Memory B cell (primary cell): ENCODE results near the gene POPDC3.

ENCODE experiments used
- ATAC-seq: fragments of 150-1000 bp; cut with Tn5 transposase; 2 replicates; pipeline ENCODE4 v1.10.0; 2021; ENCODE audit warnings: low read depth, mild to moderate bottlenecking, moderate library complexity
- DNase-seq, 2 donors: peaks; one replicate each; pipeline ENCODE4 v3.0.0; 2022; ENCODE audit warnings: low spot score in 2 of 2
- H3K27ac Mint-ChIP-seq: one replicate; pipeline ENCODE4 v1.8.0; 2022; ENCODE audit warnings: mild to moderate bottlenecking, moderate library complexity, mixed read lengths
- H3K27me3 Mint-ChIP-seq: one replicate; pipeline ENCODE4 v1.8.0; 2022; ENCODE audit warnings: mixed read lengths
- H3K36me3 Mint-ChIP-seq: one replicate; pipeline ENCODE4 v1.8.0; 2022; ENCODE audit warnings: mild to moderate bottlenecking, mixed read lengths
- H3K4me1 Mint-ChIP-seq: one replicate; pipeline ENCODE4 v1.8.0; 2022; ENCODE audit warnings: mixed read lengths
- H3K4me3 Mint-ChIP-seq: one replicate; pipeline ENCODE4 v1.8.0; 2022; ENCODE audit warnings: mild to moderate bottlenecking, moderate library complexity, mixed read lengths
- H3K9me3 Mint-ChIP-seq: one replicate; pipeline ENCODE4 v1.8.0; 2022; ENCODE audit warnings: mixed read lengths

POPDC3 gene

DNA sequence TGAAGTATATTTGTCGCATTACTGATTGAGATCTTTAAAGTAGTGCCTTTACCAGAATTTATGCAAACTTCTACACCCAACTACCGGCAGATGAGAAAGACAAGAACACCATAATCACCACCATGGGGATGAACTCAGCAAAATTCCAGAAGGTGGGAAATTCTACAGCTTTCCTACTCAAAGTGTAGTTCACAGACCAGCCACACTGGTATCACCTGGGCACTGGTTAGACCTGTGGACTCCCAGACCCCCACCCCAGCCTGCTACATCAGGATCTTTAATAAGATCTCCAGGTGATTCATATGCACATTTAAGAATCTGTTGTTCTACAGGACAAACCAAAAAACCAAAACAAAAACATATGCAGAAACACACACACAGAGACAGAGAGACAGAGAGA lies 67.9 kb downstream of the POPDC3 start:
- Mint-ChIP-seq H3K27me3 (peaks cover 12% of the 10 kb centered on the region), H3K4me1 (no peaks in the 10 kb centered on the region), H3K9me3 (no peaks in the 10 kb centered on the region), H3K36me3 (no peaks in the 10 kb centered on the region), H3K4me3 (no peak overlapping the region), H3K27ac (no peak overlapping the region)
- no peak for DNase-seq
- no peak for ATAC-seq

DNA sequence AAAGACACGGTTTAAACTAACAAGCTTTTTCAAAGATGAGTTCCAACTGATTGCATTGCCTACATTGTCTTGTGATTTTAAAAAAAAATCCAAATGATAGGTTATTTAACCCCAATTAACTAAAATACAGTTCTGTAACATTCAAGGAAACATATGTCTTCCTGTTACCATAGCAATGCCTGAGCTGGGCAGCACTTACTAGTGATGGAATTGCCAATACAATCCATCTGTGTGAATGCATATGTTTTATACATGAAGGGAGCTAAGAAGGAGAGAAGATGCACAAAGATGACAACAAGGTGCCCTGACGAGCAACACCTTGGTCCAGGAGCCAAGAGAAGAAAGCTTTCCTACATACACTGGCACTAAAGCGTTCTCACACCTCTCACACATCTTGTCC lies 68.7 kb downstream of the POPDC3 start:
- DNase-seq (no peak), ATAC-seq (no peak)
- H3K36me3 Mint-ChIP-seq, result no peaks in the 10 kb centered on the region
- no peaks in the 10 kb centered on the region for H3K9me3 Mint-ChIP-seq
- H3K4me3 Mint-ChIP-seq, result no peak overlapping the region
- H3K4me1 Mint-ChIP-seq, result no peaks in the 10 kb centered on the region
- H3K27me3 Mint-ChIP-seq, result peaks cover 9% of the 10 kb centered on the region
- H3K27ac Mint-ChIP-seq, result no peak overlapping the region

DNA sequence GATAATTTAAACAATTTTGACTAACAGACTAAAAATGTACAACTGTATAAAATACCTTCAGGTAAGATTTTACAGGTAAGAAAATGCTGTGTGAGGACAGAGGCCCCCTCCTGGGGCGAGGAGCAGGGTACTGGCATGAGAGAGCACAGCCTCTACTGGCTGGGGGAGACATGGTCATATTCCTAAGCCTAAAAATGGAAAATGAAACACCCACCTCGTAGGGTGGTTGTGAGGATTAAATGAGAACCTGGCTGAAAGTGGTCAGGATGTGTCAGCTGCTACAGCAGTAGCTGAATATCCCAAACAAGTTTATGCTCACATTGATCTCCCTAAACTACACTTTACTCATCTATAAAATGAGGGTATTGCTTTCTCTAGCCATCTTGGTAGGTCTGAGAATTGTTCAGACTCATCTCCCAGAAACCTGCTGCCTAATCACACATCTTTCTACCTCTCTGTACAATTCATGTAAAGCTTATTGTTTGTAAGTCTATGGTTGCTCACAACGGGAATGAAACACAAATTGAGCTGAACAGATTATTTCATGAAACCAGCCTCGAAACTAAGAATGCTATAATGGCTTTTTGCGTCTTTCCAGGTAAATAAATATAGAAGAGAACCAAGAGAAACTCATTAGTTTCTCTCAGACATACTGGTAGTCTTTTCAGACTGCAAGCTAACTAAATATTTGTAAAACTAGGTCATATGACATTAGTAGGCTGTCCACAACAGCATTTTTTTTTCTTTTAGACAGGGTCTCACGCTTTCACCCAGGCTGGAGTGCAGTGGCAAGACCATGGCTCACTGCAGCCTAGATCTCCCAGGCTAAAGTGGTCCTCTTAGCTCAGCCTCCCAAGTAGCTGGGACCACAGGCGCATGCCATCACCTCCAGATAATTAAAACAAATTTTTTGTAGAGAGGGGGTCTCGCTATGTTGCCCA lies 69.6 kb downstream of the POPDC3 start:
- DNase-seq (no peak), ATAC-seq (no peak)
- H3K27me3 Mint-ChIP-seq, result peaks cover 8% of the 10 kb centered on the region
- no peaks in the 10 kb centered on the region for H3K4me1 Mint-ChIP-seq
- no peak overlapping the region for H3K4me3 Mint-ChIP-seq
- no peaks in the 10 kb centered on the region for H3K9me3 Mint-ChIP-seq
- H3K36me3 Mint-ChIP-seq, result no peaks in the 10 kb centered on the region
- no peak overlapping the region for H3K27ac Mint-ChIP-seq

DNA sequence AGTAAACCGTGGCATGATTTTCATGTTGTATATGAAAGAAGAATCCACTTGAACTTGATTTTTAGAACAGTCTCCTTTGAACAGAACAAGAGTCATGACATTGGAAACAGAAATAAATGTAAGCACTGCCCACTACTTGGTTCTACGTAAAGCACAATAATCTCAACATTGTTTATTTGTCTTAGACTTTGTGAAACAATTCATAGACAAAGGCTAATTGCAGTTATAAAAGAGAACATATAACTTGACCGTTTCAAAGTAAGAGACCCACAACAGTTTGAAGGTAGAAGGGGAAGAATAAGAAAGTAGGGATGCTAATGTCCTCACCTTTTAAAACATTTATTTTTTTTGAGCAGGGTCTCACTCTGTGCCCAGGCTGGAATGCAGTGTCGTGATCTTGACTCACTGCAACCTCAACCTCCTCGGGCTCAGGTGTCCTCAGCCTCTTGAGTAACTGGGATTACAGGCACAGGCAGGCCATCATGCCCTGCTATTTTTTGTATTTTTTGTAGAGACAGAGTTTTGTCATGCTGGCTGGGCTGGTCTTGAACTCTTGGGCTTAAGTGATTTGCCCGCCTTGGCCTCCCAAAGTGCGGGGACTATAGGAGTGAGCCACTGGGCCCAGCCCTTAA lies 71.1 kb downstream of the POPDC3 start:
- Mint-ChIP-seq H3K4me3 (no peak overlapping the region), H3K4me1 (no peaks in the 10 kb centered on the region), H3K36me3 (no peaks in the 10 kb centered on the region), H3K27ac (no peak overlapping the region), H3K9me3 (no peaks in the 10 kb centered on the region), H3K27me3 (peaks cover 11% of the 10 kb centered on the region)
- ATAC-seq (no peak), DNase-seq (no peak)
